Astrocyte (in vitro differentiated cells and primary cell): ENCODE results near the gene PRR16. TPM values are rescaled to one million over a fixed set of nuclear protein-coding genes. Genes with fewer than 3 reads are reported as not detected.

Experiments
- DNase-seq: peaks from one replicate; pipeline ENCODE4 v3.0.0-alpha.2; 2010; ENCODE audit warnings: low read depth
- FAIRE-seq: peaks from 2 replicates; lab custom pipeline; 2011; peaks lifted over from hg19 to GRCh38; lab: Jason Lieb, UNC
- H2AFZ ChIP-seq: 2 replicates; pipeline ENCODE4 v1.6.0; 2012; ENCODE audit warnings: low read depth, low read length, inconsistent platforms
- H3K27ac ChIP-seq: 2 replicates; pipeline ENCODE4 v1.5.1; 2011; ENCODE audit warnings: low read depth, low read length, inconsistent platforms
- H3K27me3 ChIP-seq: 2 replicates; pipeline ENCODE4 v1.6.0; 2011; ENCODE audit warnings: low read length, inconsistent platforms; ENCODE audit not compliant: insufficient read depth
- H3K36me3 ChIP-seq: 2 replicates; pipeline ENCODE4 v1.5.1; 2011; ENCODE audit warnings: low read length, inconsistent platforms; ENCODE audit not compliant: insufficient read depth
- H3K4me1 ChIP-seq: 2 replicates; pipeline ENCODE4 v1.5.1; 2011; ENCODE audit warnings: low read length, inconsistent platforms; ENCODE audit not compliant: insufficient read depth
- H3K4me2 ChIP-seq: 2 replicates; pipeline ENCODE4 v1.6.0; 2012; ENCODE audit warnings: low read length, inconsistent platforms
- H3K4me3 ChIP-seq: 2 replicates; pipeline ENCODE4 v1.5.1; 2011; ENCODE audit warnings: low read depth, mild to moderate bottlenecking, low read length, inconsistent platforms; ENCODE audit not compliant: insufficient read depth
- H3K79me2 ChIP-seq: 2 replicates; pipeline ENCODE4 v1.6.0; 2012; ENCODE audit warnings: mild to moderate bottlenecking, low read length, inconsistent platforms; ENCODE audit not compliant: insufficient read depth
- H3K9ac ChIP-seq: 2 replicates; pipeline ENCODE4 v1.6.0; 2012; ENCODE audit warnings: mild to moderate bottlenecking, low read length, inconsistent platforms
- H3K9me3 ChIP-seq: 2 replicates; pipeline ENCODE4 v1.5.1; 2012; ENCODE audit warnings: low read depth, mild to moderate bottlenecking, low read length, inconsistent platforms; ENCODE audit not compliant: insufficient read depth
- H4K20me1 ChIP-seq: 2 replicates; pipeline ENCODE4 v1.6.0; 2012; ENCODE audit warnings: low read length, inconsistent platforms; ENCODE audit not compliant: insufficient read depth
- H3K27ac Mint-ChIP-seq: one replicate; pipeline ENCODE4 v1.8.0; 2021; ENCODE audit warnings: mild to moderate bottlenecking, mixed read lengths; ENCODE audit not compliant: unreplicated experiment
- H3K27me3 Mint-ChIP-seq: one replicate; pipeline ENCODE4 v1.8.0; 2021; ENCODE audit warnings: low read depth, mixed read lengths; ENCODE audit not compliant: unreplicated experiment
- H3K36me3 Mint-ChIP-seq: one replicate; pipeline ENCODE4 v1.8.0; 2021; ENCODE audit warnings: low read depth, mixed read lengths; ENCODE audit not compliant: unreplicated experiment
- H3K4me1 Mint-ChIP-seq: one replicate; pipeline ENCODE4 v1.8.0; 2021; ENCODE audit warnings: low read depth, mixed read lengths; ENCODE audit not compliant: unreplicated experiment
- H3K4me3 Mint-ChIP-seq: one replicate; pipeline ENCODE4 v1.8.0; 2021; ENCODE audit warnings: mild to moderate bottlenecking, moderate library complexity, mixed read lengths; ENCODE audit not compliant: unreplicated experiment
- H3K9me3 Mint-ChIP-seq: one replicate; pipeline ENCODE4 v1.8.0; 2021; ENCODE audit warnings: mild to moderate bottlenecking, mixed read lengths; ENCODE audit not compliant: unreplicated experiment
- CTCF ChIP-seq: IDR thresholded peaks from 2 replicates; pipeline ENCODE4 v1.5.1; 2011; ENCODE audit warnings: low read depth, mild to moderate bottlenecking, inconsistent platforms, low read length, moderate library complexity; ENCODE audit not compliant: insufficient read depth
- EZH2 ChIP-seq: IDR thresholded peaks from 2 replicates; pipeline ENCODE4 v1.6.1; 2012; ENCODE audit warnings: mild to moderate bottlenecking, low read length, inconsistent platforms; ENCODE audit not compliant: insufficient read depth
- total RNA-seq: library from RNA; stranded (reverse); gene quantifications from 2 replicates; pipeline ENCODE4 v1.2.1, GENCODE V29; 2021

PRR16 gene
- total RNA-seq, 1 donor from 2014 or later: 9.1 TPM

GRCh38 chr5:120540097-120540496, 76.0 kb downstream of the PRR16 start:
- Histone ChIP-seq H3K36me3 (no peaks in the 10 kb centered on the region), H3K27ac (peak overlapping the region; percentile 38), H3K79me2 (peaks cover 34% of the 10 kb centered on the region), H3K9ac (no peak overlapping the region), H3K4me2 (no peak overlapping the region), H3K27me3 (no peaks in the 10 kb centered on the region), H2AFZ (no peak overlapping the region), H3K9me3 (no peaks in the 10 kb centered on the region), H4K20me1 (no peaks in the 10 kb centered on the region), H3K4me1 (peaks cover 17% of the 10 kb centered on the region), H3K4me3 (no peak overlapping the region)
- Mint-ChIP-seq H3K9me3 (no peaks in the 10 kb centered on the region), H3K27me3 (no peaks in the 10 kb centered on the region), H3K27ac (no peak overlapping the region), H3K4me3 (no peak overlapping the region), H3K36me3 (no peaks in the 10 kb centered on the region), H3K4me1 (peaks cover 17% of the 10 kb centered on the region)
- FAIRE-seq (no peak), DNase-seq (no peak)
- no peak for TF ChIP-seq CTCF
- no peak for TF ChIP-seq EZH2

DNA sequence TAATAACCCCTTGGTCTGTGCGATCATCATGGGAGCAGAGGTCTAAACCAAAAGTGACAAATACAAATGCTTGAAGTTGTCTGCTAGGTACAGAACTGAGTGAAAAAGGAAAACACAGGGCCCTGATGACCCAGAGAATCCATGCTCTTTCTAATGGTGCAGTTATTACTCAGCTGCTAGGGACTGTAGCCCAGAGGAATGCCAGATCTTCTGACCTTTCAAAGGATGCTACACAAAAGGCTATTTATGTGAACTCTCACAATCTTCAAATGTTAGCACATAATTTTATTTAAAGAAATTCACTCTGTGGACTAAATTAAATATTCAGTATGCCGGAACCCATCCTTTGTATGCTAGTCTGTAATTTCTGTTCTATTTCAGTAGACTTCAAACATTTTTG, 79.9 kb downstream of the PRR16 start:
- H3K4me3 ChIP-seq: no peak overlapping the region
- no peak for FAIRE-seq
- no peak overlapping the region for H3K27ac Mint-ChIP-seq
- H3K4me1 Mint-ChIP-seq: peaks cover 9% of the 10 kb centered on the region
- DNase-seq: no peak
- TF ChIP-seq CTCF (no peak), EZH2 (no peak)
- H3K27me3 ChIP-seq: no peaks in the 10 kb centered on the region
- no peak overlapping the region for H3K4me3 Mint-ChIP-seq
- no peaks in the 10 kb centered on the region for H3K9me3 ChIP-seq
- H3K36me3 Mint-ChIP-seq: no peaks in the 10 kb centered on the region
- no peaks in the 10 kb centered on the region for H3K9me3 Mint-ChIP-seq
- H2AFZ ChIP-seq: no peak overlapping the region
- no peaks in the 10 kb centered on the region for H3K36me3 ChIP-seq
- no peaks in the 10 kb centered on the region for H4K20me1 ChIP-seq
- no peak overlapping the region for H3K4me2 ChIP-seq
- no peaks in the 10 kb centered on the region for H3K27me3 Mint-ChIP-seq
- H3K27ac ChIP-seq: no peak overlapping the region
- H3K9ac ChIP-seq: no peak overlapping the region
- H3K4me1 ChIP-seq: peaks cover 9% of the 10 kb centered on the region
- H3K79me2 ChIP-seq: peaks cover 33% of the 10 kb centered on the region

- H3K79me2 ChIP-seq: peaks cover 30% of the 10 kb centered on the region
- no peak overlapping the region for H3K4me2 ChIP-seq
- Mint-ChIP-seq H3K4me1 (peaks cover 5% of the 10 kb centered on the region), H3K9me3 (no peaks in the 10 kb centered on the region), H3K27ac (no peak overlapping the region), H3K27me3 (no peaks in the 10 kb centered on the region), H3K4me3 (no peak overlapping the region), H3K36me3 (no peaks in the 10 kb centered on the region)
- DNase-seq: no peak
- no peak overlapping the region for H3K9ac ChIP-seq
- H4K20me1 ChIP-seq: no peaks in the 10 kb centered on the region
- H2AFZ ChIP-seq: no peak overlapping the region
- FAIRE-seq: peak; percentile 81
- H3K27me3 ChIP-seq: no peaks in the 10 kb centered on the region
- H3K36me3 ChIP-seq: no peaks in the 10 kb centered on the region
- H3K27ac ChIP-seq: no peak overlapping the region
- no peak overlapping the region for H3K4me3 ChIP-seq
- TF ChIP-seq EZH2 (no peak), CTCF (no peak)
- peaks cover 6% of the 10 kb centered on the region for H3K4me1 ChIP-seq
- no peaks in the 10 kb centered on the region for H3K9me3 ChIP-seq
Measured at GRCh38 chr5:120545007-120545406, 80.9 kb downstream of the PRR16 start.
